DND-41 (cell line): ENCODE measurements around the gene QSOX2.

Experiments used
- ATAC-seq: fragments of 200-7000 bp; cut with Tn5 transposase; 3 replicates; pipeline ENCODE4 v1.9.1; 2021; ENCODE audit warnings: low read depth; ENCODE audit not compliant: insufficient read depth
- DNase-seq: peaks from one replicate; pipeline ENCODE4 v3.0.0-alpha.2; 2020
- H2AFZ ChIP-seq: 2 replicates; pipeline ENCODE4 v1.6.0; 2012; ENCODE audit warnings: low read depth, low read length
- H3K27ac ChIP-seq: 2 replicates; pipeline ENCODE4 v1.5.1; 2012; ENCODE audit warnings: low read length, inconsistent platforms
- H3K27me3 ChIP-seq: fragments of 200-600 bp; sonication (generic); 2 replicates; pipeline ENCODE4 v1.6.0; 2012; ENCODE audit warnings: low read length, mild to moderate bottlenecking, inconsistent platforms; ENCODE audit not compliant: insufficient read depth, poor library complexity
- H3K36me3 ChIP-seq: 2 replicates; pipeline ENCODE4 v1.5.1; 2012; ENCODE audit warnings: low read length, inconsistent platforms; ENCODE audit not compliant: insufficient read depth
- H3K4me1 ChIP-seq: 2 replicates; pipeline ENCODE4 v1.5.1; 2012; ENCODE audit warnings: mild to moderate bottlenecking, low read length; ENCODE audit not compliant: insufficient read depth
- H3K4me2 ChIP-seq: 2 replicates; pipeline ENCODE4 v1.6.0; 2012; ENCODE audit warnings: mild to moderate bottlenecking, moderate library complexity, low read length, inconsistent platforms; ENCODE audit not compliant: insufficient read depth
- H3K4me3 ChIP-seq, 2 experiments: fragments of 200-600 bp in 1 of 2; shearing (Covaris generic) in 1 of 2; 2 replicates each; pipeline ENCODE4 v1.5.1; 2012 to 2016; ENCODE audit warnings: inconsistent platforms in 2 of 2, low read length in 2 of 2, mild to moderate bottlenecking in 2 of 2, low read depth in 1 of 2, moderate library complexity in 1 of 2
- H3K79me2 ChIP-seq: 2 replicates; pipeline ENCODE4 v1.6.0; 2012; ENCODE audit warnings: low read length, inconsistent platforms; ENCODE audit not compliant: insufficient read depth
- H3K9ac ChIP-seq: 2 replicates; pipeline ENCODE4 v1.6.0; 2012; ENCODE audit warnings: low read depth, mild to moderate bottlenecking, inconsistent platforms, low read length, moderate library complexity
- H3K9me3 ChIP-seq: 2 replicates; pipeline ENCODE4 v1.5.1; 2012; ENCODE audit warnings: low read length, moderate library complexity, mild to moderate bottlenecking, inconsistent platforms; ENCODE audit not compliant: insufficient read depth, severe bottlenecking
- H4K20me1 ChIP-seq: 2 replicates; pipeline ENCODE4 v1.6.0; 2012; ENCODE audit warnings: low read length; ENCODE audit not compliant: insufficient read depth
- EZH2 ChIP-seq: IDR thresholded peaks from 3 replicates; pipeline ENCODE4 v1.6.1; 2012; ENCODE audit warnings: borderline replicate concordance, low read depth, mild to moderate bottlenecking, moderate library complexity, low read length, inconsistent platforms; ENCODE audit not compliant: severe bottlenecking
- TF ChIP-seq, protein P1 (sequence below): IDR thresholded peaks from 2 replicates; pipeline ENCODE4 v1.5.1; 2012; ENCODE audit warnings: borderline replicate concordance, low read length, moderate library complexity, mild to moderate bottlenecking; ENCODE audit not compliant: poor library complexity, severe bottlenecking; ENCODE audit errors: extremely low read depth

QSOX2 gene

DNA sequence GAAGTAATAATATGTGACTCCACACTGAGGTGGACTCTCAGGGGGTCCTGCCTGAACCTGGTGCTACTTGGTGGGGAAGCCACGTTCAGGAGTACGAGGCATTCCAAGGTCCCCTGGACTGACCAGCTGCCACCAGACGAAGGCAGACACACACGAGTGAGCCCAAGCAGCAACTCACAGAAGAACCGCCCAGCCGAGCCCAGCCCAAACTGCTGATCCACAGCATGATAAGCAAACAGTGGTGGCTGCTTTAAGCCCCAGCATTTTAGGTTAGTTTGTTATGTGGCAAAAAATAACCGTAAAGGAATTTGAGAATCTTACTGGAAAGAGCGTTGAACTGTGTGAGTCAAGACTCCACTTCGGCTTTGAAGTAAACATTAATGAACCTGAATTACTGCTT, 31.9 kb downstream of the QSOX2 start:
- Histone ChIP-seq H3K27me3 (no peaks in the 10 kb centered on the region), H3K9me3 (no peaks in the 10 kb centered on the region), H3K27ac (no peak overlapping the region), H3K79me2 (no peaks in the 10 kb centered on the region), H3K36me3 (peaks cover 74% of the 10 kb centered on the region), H4K20me1 (no peaks in the 10 kb centered on the region), H3K4me1 (no peaks in the 10 kb centered on the region), H3K9ac (no peak overlapping the region), H3K4me2 (no peak overlapping the region), H3K4me3 (no peak overlapping the region), H2AFZ (no peak overlapping the region)
- ATAC-seq (no peak), DNase-seq (no peak)
- TF ChIP-seq EZH2, result no peak
- TF ChIP-seq, protein P1, sequence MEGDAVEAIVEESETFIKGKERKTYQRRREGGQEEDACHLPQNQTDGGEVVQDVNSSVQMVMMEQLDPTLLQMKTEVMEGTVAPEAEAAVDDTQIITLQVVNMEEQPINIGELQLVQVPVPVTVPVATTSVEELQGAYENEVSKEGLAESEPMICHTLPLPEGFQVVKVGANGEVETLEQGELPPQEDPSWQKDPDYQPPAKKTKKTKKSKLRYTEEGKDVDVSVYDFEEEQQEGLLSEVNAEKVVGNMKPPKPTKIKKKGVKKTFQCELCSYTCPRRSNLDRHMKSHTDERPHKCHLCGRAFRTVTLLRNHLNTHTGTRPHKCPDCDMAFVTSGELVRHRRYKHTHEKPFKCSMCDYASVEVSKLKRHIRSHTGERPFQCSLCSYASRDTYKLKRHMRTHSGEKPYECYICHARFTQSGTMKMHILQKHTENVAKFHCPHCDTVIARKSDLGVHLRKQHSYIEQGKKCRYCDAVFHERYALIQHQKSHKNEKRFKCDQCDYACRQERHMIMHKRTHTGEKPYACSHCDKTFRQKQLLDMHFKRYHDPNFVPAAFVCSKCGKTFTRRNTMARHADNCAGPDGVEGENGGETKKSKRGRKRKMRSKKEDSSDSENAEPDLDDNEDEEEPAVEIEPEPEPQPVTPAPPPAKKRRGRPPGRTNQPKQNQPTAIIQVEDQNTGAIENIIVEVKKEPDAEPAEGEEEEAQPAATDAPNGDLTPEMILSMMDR, result no peak

DNA sequence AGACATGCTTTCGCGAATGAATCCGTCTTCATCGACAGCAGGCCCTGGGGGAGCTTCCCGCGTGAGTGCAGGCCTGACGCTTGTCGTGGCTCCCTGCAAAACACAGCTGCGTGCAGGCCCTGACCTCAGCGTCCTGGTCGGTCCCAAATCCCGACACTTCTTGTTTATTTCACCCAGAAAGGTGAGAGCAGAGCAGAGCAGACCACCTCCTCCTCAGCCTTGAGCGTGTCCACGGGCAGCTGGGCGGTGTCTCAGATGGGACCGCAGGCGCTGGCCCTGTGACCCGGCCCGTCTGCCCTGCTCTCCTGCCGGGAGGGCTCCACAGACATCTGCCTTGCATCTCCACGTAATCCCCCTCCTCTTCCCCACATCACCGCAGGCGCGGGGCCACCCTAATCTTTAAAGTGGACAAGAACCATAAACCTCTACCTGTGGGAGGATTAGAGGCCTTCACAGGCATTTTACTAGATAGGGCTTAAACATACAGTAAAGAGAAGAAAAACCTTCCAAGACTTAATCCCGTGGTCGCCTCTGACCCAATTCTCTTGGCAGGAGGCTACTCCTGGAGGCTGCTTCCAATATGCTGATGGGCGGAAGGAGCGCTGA, 33.2 kb downstream of the QSOX2 start:
- H2AFZ ChIP-seq, result no peak overlapping the region
- ATAC-seq (no peak), DNase-seq (no peak)
- H3K9ac ChIP-seq, result no peak overlapping the region
- H3K4me2 ChIP-seq, result no peak overlapping the region
- H3K36me3 ChIP-seq, result peaks cover 61% of the 10 kb centered on the region
- no peak overlapping the region for H3K4me3 ChIP-seq
- no peaks in the 10 kb centered on the region for H4K20me1 ChIP-seq
- H3K27ac ChIP-seq, result no peak overlapping the region
- no peaks in the 10 kb centered on the region for H3K4me1 ChIP-seq
- H3K9me3 ChIP-seq, result no peaks in the 10 kb centered on the region
- H3K27me3 ChIP-seq, result no peaks in the 10 kb centered on the region
- no peaks in the 10 kb centered on the region for H3K79me2 ChIP-seq
- TF ChIP-seq, protein P1, result no peak
- TF ChIP-seq EZH2, result no peak

DNA sequence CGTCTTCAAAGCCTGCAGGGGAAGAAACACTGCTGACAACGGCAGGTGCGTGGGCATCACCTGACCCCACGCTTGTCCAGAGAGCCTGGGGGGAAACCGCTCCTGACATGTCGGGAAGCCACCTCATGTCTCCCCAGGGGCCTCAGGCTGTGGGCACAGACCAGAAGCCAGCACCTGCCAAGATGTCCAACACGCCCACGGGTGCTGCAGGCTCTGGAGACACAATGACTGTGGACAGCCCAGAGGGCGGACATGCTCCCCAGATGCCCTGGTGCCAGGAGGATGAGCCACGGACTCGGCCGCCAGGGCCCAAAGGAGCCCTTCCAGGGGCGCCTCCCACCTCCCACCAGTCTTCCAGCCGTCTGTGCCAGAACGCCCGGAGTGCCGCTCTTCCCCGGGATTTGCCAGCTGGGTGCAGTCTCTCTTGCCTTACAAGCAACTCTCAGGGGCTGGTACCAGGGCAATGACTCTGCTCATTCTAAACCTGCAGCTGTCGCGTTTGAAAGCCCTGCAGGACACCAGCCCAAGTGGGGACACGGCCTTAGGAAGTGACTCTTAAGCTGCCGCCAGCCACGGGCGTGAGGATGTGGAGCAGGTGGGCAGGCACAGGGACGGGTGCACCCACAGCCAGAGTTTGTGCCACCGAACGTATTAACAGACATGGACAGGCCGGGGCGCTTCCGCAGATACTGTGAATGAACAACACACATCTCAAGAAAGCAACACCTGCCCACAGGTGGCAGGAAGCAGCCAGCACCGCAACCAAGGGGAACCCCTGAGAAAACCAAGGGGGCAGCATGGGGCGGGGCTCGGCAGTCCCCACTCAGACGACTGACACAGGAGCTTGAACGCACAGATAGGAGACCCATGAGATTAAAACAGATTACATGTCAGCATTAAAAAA, 33.9 kb downstream of the QSOX2 start:
- no peak for TF ChIP-seq EZH2
- TF ChIP-seq, protein P1, result no peak
- Histone ChIP-seq H3K9me3 (no peaks in the 10 kb centered on the region), H3K4me2 (no peak overlapping the region), H3K27me3 (no peaks in the 10 kb centered on the region), H3K79me2 (no peaks in the 10 kb centered on the region), H4K20me1 (no peaks in the 10 kb centered on the region; the same call in 1 of the 2 replicates), H3K9ac (no peak overlapping the region), H3K4me1 (no peaks in the 10 kb centered on the region), H2AFZ (no peak overlapping the region), H3K36me3 (peaks cover 55% of the 10 kb centered on the region), H3K27ac (no peak overlapping the region), H3K4me3 (no peak overlapping the region)
- ATAC-seq (no peak), DNase-seq (no peak)
